WERI-Rb-1 (cell line): ENCODE results near the gene GNA14.
"Not testable (repeated sequence)": the region's sequence is repeated elsewhere in the genome, so short reads cannot be mapped to it uniquely, and the experiment has no call there.

Source experiments
- DNase-seq: peaks from one replicate; pipeline ENCODE4 v3.0.0-alpha.2; 2020
- H3K27ac ChIP-seq: fragments of 250-450 bp; sonication (Bioruptor Pico); 2 replicates; pipeline ENCODE4 v1.5.1; 2020; ENCODE audit warnings: mild to moderate bottlenecking, moderate library complexity
- H3K27me3 ChIP-seq: fragments of 250-450 bp; sonication (Bioruptor Pico); 2 replicates; pipeline ENCODE4 v1.5.1; 2021; ENCODE audit warnings: mild to moderate bottlenecking, low read depth, moderate library complexity; ENCODE audit not compliant: insufficient read depth, severe bottlenecking
- H3K36me3 ChIP-seq: fragments of 250-450 bp; sonication (Bioruptor Pico); 2 replicates; pipeline ENCODE4 v1.5.1; 2020; ENCODE audit warnings: mild to moderate bottlenecking, moderate library complexity
- H3K4me3 ChIP-seq: 2 replicates; pipeline ENCODE4 v1.5.1; 2011; ENCODE audit warnings: low read depth, mild to moderate bottlenecking, control low read depth, low read length
- H3K9me3 ChIP-seq: fragments of 250-450 bp; sonication (Bioruptor Pico); 2 replicates; pipeline ENCODE4 v1.5.1; 2021; ENCODE audit warnings: mild to moderate bottlenecking, moderate library complexity; ENCODE audit not compliant: severe bottlenecking
- CTCF ChIP-seq: IDR thresholded peaks from 2 replicates; pipeline ENCODE4 v1.5.1; 2011; ENCODE audit warnings: low read depth, mild to moderate bottlenecking, control low read depth, inconsistent platforms, low read length

GNA14 gene

GRCh38 chr9:77588271-77588937 lies 59.7 kb downstream of the GNA14 start:
- no peak overlapping the region for H3K4me3 ChIP-seq
- no peak for DNase-seq
- H3K27me3 ChIP-seq = no peaks in the 10 kb centered on the region
- no peak for TF ChIP-seq CTCF
- no peaks in the 10 kb centered on the region for H3K9me3 ChIP-seq
- H3K36me3 ChIP-seq = no peaks in the 10 kb centered on the region
- H3K27ac ChIP-seq = no peak overlapping the region

- Histone ChIP-seq H3K27ac (no peak overlapping the region), H3K36me3 (no peaks in the 10 kb centered on the region), H3K4me3 (no peak overlapping the region), H3K27me3 (no peaks in the 10 kb centered on the region), H3K9me3 (no peaks in the 10 kb centered on the region)
- no peak for DNase-seq
- TF ChIP-seq CTCF = no peak
Measured at GRCh38 chr9:77587851-77588250, 60.3 kb downstream of the GNA14 start.

- Histone ChIP-seq H3K36me3 (no peaks in the 10 kb centered on the region), H3K27ac (no peak overlapping the region), H3K4me3 (no peak overlapping the region), H3K27me3 (peaks cover 2% of the 10 kb centered on the region), H3K9me3 (no peaks in the 10 kb centered on the region)
- no peak for TF ChIP-seq CTCF
- DNase-seq = no peak
Measured at GRCh38 chr9:77587042-77587441, 61.1 kb downstream of the GNA14 start.

- Histone ChIP-seq H3K4me3 (no peak overlapping the region), H3K27me3 (peaks cover 4% of the 10 kb centered on the region), H3K27ac (no peak overlapping the region), H3K36me3 (no peaks in the 10 kb centered on the region), H3K9me3 (no peaks in the 10 kb centered on the region)
- DNase-seq = no peak
- TF ChIP-seq CTCF = no peak
Measured at GRCh38 chr9:77586591-77586990, 61.5 kb downstream of the GNA14 start.

GRCh38 chr9:77585335-77585786 lies 62.8 kb downstream of the GNA14 start:
- DNase-seq = no peak
- Histone ChIP-seq H3K27ac (no peak overlapping the region), H3K4me3 (no peak overlapping the region)

GRCh38 chr9:77584927-77585326 lies 63.2 kb downstream of the GNA14 start:
- not testable (repeated sequence) for H3K36me3 ChIP-seq, H3K27me3 ChIP-seq, DNase-seq, H3K27ac ChIP-seq, H3K4me3 ChIP-seq, H3K9me3 ChIP-seq

More at GRCh38 chr9:77585335-77585786, 62.8 kb downstream of the GNA14 start:
- TF ChIP-seq CTCF = no peak
- Histone ChIP-seq H3K27me3 (peaks cover 7% of the 10 kb centered on the region), H3K9me3 (no peaks in the 10 kb centered on the region), H3K36me3 (no peaks in the 10 kb centered on the region)
